ENCODE data around the gene KANSL1. TPM values are rescaled to one million over a fixed set of nuclear protein-coding genes. Genes with fewer than 3 reads are reported as not detected.

Gene KANSL1
- total and polyA plus RNA-seq, 2 experiments from 2014 or later: 49.0 to 206 TPM

- H4K20me1 ChIP-seq (replicated peaks; ENCODE audit: insufficient read depth): no peaks in the 10 kb centered on the region
- DNase-seq (ENCODE audit: low spot score): peak; percentile 84
- H3K4me2 ChIP-seq: no peak overlapping the region
- Mint-ChIP-seq H3K36me3 (ENCODE audit: low read depth) (no peaks in the 10 kb centered on the region; the same call in 2 of the 3 replicates), H3K27me3 (ENCODE audit: insufficient read depth, low read depth, poor library complexity) (peaks cover 13% of the 10 kb centered on the region), H3K4me3 (no peak overlapping the region), H3K27ac (no peak overlapping the region), H3K4me1 (no peaks in the 10 kb centered on the region), H3K9me3 (peaks cover 3% of the 10 kb centered on the region; the same call in 2 of the 3 replicates)
- no peaks in the 10 kb centered on the region for H3F3A ChIP-seq (replicated peaks; ENCODE audit: low read depth)
- H3K79me2 ChIP-seq (replicated peaks; ENCODE audit: insufficient read depth): no peaks in the 10 kb centered on the region
- no peak overlapping the region for H3K27ac ChIP-seq (ENCODE audit: low read depth)
- no peak for TF ChIP-seq STAT1 (IDR thresholded peaks at IDR 0.05; ENCODE audit: unreplicated experiment)
- TF ChIP-seq CTCF (conservative IDR thresholded peaks at IDR 0.05; ENCODE audit: low read depth in 2 of 2): peak; percentile 89 to 93
- TF ChIP-seq EZH2 (IDR thresholded peaks at IDR 0.05; ENCODE audit: low read depth, unreplicated experiment): no peak
- TF ChIP-seq JUNB (IDR thresholded peaks at IDR 0.05; ENCODE audit: unreplicated experiment): no peak
- TF ChIP-seq CREB1 (CRISPR knock-in tag; IDR thresholded peaks at IDR 0.05; ENCODE audit: low read depth): no peak
- TF ChIP-seq ZNF462 (CRISPR knock-in tag; IDR thresholded peaks at IDR 0.05): no peak
- no peaks in the 10 kb centered on the region for H3K36me3 ChIP-seq (ENCODE audit: insufficient read depth)
- H2AFZ ChIP-seq: 0 out of 2 replicates have a peak overlapping the region, but pooled peaks have one; percentile 63
- no peaks in the 10 kb centered on the region for H3K27me3 ChIP-seq (ENCODE audit: insufficient read depth)
- no peaks in the 10 kb centered on the region for H3K9me2 ChIP-seq (ENCODE audit: insufficient read depth)
- no peaks in the 10 kb centered on the region for H3K4me1 ChIP-seq (ENCODE audit: insufficient read depth)
- H3K4me3 ChIP-seq: no peak overlapping the region
- ATAC-seq: peak; percentile 94
Measured at GRCh38 chr17:46002311-46002972, 190.8 kb downstream of the KANSL1 start.
